Measurements from ENCODE around the gene PIP5K1A.

The PIP5K1A gene

DNA sequence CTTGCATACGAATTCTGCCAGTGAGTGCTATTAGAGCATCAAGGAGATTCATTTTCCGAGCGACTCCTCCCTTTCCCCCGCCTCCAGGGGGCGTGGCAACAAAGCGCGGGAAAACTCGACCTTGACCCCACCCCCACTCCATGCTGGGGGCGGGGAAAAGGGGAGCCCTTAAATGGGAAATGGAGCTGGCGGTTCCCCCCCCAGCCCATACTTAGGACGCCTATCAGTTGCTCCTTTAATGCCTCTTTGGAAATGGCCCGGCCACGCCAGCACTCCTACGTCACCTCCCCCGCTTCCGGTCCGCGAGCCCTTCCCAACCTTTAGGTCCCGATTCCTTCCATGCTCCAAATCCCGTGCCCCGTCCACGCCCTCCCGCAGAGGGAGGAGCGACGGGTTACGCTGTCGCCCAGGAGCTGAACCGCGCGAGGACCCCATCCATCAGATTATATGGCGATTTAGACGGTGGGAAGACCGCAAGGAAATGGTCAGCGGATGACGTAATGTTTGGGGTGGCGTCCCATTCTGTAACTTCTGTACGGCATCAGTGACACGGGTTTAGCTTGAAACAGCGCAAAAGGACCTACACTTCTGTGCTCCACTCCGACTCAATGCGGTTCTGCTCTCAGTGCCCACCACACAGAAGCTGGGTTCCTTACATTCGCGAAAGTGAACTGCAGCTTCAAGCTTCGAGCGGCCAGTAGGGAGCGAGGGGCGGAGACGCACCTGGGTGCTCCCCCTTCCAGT is 83.0 kb downstream of the PIP5K1A start (continued):
- TF ChIP-seq BCL6B (tag by site-specific recombination; IDR thresholded peaks at IDR 0.05) = no peak
- TF ChIP-seq, protein P1, sequence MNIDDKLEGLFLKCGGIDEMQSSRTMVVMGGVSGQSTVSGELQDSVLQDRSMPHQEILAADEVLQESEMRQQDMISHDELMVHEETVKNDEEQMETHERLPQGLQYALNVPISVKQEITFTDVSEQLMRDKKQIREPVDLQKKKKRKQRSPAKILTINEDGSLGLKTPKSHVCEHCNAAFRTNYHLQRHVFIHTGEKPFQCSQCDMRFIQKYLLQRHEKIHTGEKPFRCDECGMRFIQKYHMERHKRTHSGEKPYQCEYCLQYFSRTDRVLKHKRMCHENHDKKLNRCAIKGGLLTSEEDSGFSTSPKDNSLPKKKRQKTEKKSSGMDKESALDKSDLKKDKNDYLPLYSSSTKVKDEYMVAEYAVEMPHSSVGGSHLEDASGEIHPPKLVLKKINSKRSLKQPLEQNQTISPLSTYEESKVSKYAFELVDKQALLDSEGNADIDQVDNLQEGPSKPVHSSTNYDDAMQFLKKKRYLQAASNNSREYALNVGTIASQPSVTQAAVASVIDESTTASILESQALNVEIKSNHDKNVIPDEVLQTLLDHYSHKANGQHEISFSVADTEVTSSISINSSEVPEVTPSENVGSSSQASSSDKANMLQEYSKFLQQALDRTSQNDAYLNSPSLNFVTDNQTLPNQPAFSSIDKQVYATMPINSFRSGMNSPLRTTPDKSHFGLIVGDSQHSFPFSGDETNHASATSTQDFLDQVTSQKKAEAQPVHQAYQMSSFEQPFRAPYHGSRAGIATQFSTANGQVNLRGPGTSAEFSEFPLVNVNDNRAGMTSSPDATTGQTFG (tag by site-specific recombination; IDR thresholded peaks at IDR 0.05; ENCODE audit: borderline replicate concordance) = peak; percentile 9; the same call in 1 of the 2 replicates
- TF ChIP-seq, protein P2, sequence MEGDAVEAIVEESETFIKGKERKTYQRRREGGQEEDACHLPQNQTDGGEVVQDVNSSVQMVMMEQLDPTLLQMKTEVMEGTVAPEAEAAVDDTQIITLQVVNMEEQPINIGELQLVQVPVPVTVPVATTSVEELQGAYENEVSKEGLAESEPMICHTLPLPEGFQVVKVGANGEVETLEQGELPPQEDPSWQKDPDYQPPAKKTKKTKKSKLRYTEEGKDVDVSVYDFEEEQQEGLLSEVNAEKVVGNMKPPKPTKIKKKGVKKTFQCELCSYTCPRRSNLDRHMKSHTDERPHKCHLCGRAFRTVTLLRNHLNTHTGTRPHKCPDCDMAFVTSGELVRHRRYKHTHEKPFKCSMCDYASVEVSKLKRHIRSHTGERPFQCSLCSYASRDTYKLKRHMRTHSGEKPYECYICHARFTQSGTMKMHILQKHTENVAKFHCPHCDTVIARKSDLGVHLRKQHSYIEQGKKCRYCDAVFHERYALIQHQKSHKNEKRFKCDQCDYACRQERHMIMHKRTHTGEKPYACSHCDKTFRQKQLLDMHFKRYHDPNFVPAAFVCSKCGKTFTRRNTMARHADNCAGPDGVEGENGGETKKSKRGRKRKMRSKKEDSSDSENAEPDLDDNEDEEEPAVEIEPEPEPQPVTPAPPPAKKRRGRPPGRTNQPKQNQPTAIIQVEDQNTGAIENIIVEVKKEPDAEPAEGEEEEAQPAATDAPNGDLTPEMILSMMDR (tag by site-specific recombination; IDR thresholded peaks at IDR 0.05) = peak; percentile 68; the same call in 1 of the 2 replicates
- no peak for TF ChIP-seq ZNF747 (tag by site-specific recombination; IDR thresholded peaks at IDR 0.05)
- TF ChIP-seq MEIS1 (CRISPR knock-in tag; IDR thresholded peaks at IDR 0.05; ENCODE audit: borderline replicate concordance) = no peak
- peak; percentile 90; the same call in 1 of the 2 replicates for TF ChIP-seq ZNF785 (tag by site-specific recombination; IDR thresholded peaks at IDR 0.05)
- TF ChIP-seq, protein P3, sequence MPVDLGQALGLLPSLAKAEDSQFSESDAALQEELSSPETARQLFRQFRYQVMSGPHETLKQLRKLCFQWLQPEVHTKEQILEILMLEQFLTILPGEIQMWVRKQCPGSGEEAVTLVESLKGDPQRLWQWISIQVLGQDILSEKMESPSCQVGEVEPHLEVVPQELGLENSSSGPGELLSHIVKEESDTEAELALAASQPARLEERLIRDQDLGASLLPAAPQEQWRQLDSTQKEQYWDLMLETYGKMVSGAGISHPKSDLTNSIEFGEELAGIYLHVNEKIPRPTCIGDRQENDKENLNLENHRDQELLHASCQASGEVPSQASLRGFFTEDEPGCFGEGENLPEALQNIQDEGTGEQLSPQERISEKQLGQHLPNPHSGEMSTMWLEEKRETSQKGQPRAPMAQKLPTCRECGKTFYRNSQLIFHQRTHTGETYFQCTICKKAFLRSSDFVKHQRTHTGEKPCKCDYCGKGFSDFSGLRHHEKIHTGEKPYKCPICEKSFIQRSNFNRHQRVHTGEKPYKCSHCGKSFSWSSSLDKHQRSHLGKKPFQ (tag by site-specific recombination; IDR thresholded peaks at IDR 0.05) = peak; percentile 51; the same call in 1 of the 2 replicates
- TF ChIP-seq ZNF157 (tag by site-specific recombination; IDR thresholded peaks at IDR 0.05) = no peak
- TF ChIP-seq SALL2 (tag by site-specific recombination; IDR thresholded peaks at IDR 0.05; ENCODE audit: borderline replicate concordance) = no peak
- TF ChIP-seq TSHZ1 (tag by site-specific recombination; IDR thresholded peaks at IDR 0.05; ENCODE audit: borderline replicate concordance) = peak; percentile 10; the same call in 1 of the 2 replicates
- TF ChIP-seq ZNF239 (tag by site-specific recombination; IDR thresholded peaks at IDR 0.05) = peak; percentile 38; the same call in 1 of the 2 replicates
- TF ChIP-seq ZNF501 (tag by site-specific recombination; IDR thresholded peaks at IDR 0.05) = peak; percentile 98
- TF ChIP-seq ZNF10 (tag by site-specific recombination; IDR thresholded peaks at IDR 0.05) = peak; percentile 35; the same call in 1 of the 2 replicates
- TF ChIP-seq ZNF391 (tag by site-specific recombination; IDR thresholded peaks at IDR 0.05; ENCODE audit: borderline replicate concordance, low read depth) = peak; percentile 96
- no peak for TF ChIP-seq ZNF302 (tag by site-specific recombination; IDR thresholded peaks at IDR 0.05; ENCODE audit: low read depth)
- TF ChIP-seq ZSCAN23 (tag by site-specific recombination; IDR thresholded peaks at IDR 0.05) = no peak
- no peak for TF ChIP-seq ZNF146 (tag by site-specific recombination; IDR thresholded peaks at IDR 0.05)
- TF ChIP-seq OVOL3 (tag by site-specific recombination; IDR thresholded peaks at IDR 0.05) = peak; percentile 81
- no peak for TF ChIP-seq ZNF560 (tag by site-specific recombination; IDR thresholded peaks at IDR 0.05; ENCODE audit: borderline replicate concordance)
- TF ChIP-seq ZNF394 (tag by site-specific recombination; IDR thresholded peaks at IDR 0.05; ENCODE audit: borderline replicate concordance) = peak; percentile 64
- peak; percentile 82 for TF ChIP-seq GLIS2 (tag by site-specific recombination; IDR thresholded peaks at IDR 0.05)
- TF ChIP-seq KLF9 (tag by site-specific recombination; IDR thresholded peaks at IDR 0.05; ENCODE audit: low read depth) = peak; percentile 89
- peak; percentile 39; the same call in 1 of the 2 replicates for TF ChIP-seq ZNF366 (tag by site-specific recombination; conservative IDR thresholded peaks at IDR 0.05)
- no peak for TF ChIP-seq ZNF626 (tag by site-specific recombination; IDR thresholded peaks at IDR 0.05)
- TF ChIP-seq BCL11A (tag by site-specific recombination; IDR thresholded peaks at IDR 0.05; ENCODE audit: low read depth) = peak; percentile 99
- TF ChIP-seq ZNF585B (tag by site-specific recombination; IDR thresholded peaks at IDR 0.05) = no peak
- no peak for TF ChIP-seq ZNF548 (tag by site-specific recombination; IDR thresholded peaks at IDR 0.05)
